WI38 (cell line): ENCODE data around the gene GDPD3.

Experiments used
- H3K4me3 ChIP-seq: 2 replicates; pipeline ENCODE4 v1.5.1; 2011; ENCODE audit warnings: low read depth, mild to moderate bottlenecking, control low read depth, low read length
- TF ChIP-seq, protein P1 (sequence below): IDR thresholded peaks from 2 replicates; pipeline ENCODE4 v1.5.1; 2012; ENCODE audit warnings: low read depth, mild to moderate bottlenecking, control low read depth, low read length

Gene GDPD3

DNA sequence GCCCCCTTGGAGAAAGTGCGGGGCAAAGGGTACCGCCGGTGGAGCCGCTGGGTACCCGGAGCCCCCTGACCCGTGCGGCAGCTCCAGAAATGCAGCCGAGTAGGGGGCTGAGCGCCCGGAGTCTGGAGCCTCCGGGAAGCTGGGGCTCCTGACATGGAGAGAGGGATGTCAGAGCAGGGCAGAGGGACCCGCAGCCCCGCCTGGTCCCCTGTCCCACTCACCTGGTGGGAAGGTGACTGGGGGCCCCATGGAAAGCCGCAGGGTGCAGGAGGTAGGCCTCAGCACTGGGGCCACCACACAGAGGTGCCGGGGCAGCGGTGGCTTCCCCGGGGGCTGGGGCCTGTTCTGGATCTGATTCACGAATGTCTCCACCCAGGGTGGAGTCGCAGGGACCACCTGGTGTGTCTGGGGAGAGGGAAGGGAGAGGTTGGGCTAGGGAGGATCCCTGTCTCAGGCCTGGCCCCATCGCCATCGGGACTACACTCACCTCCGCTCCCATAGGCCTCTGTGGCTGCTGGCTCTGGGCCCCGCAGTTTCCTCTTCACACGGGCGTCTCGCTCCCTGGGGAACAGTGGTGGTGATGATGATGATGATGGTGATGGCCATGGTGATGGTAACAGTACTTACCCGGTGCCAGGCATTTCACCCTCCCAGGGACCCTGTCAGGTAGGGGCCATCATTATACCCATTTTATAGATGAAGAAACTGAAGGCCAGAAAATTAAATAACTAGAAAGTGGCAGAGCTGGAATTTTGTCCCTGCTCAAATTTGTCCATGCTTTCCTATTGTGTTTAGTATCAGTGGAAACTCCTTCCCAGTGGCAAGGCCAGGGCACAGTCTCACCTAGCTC lies 26.8 kb downstream of the GDPD3 start:
- TF ChIP-seq, protein P1, sequence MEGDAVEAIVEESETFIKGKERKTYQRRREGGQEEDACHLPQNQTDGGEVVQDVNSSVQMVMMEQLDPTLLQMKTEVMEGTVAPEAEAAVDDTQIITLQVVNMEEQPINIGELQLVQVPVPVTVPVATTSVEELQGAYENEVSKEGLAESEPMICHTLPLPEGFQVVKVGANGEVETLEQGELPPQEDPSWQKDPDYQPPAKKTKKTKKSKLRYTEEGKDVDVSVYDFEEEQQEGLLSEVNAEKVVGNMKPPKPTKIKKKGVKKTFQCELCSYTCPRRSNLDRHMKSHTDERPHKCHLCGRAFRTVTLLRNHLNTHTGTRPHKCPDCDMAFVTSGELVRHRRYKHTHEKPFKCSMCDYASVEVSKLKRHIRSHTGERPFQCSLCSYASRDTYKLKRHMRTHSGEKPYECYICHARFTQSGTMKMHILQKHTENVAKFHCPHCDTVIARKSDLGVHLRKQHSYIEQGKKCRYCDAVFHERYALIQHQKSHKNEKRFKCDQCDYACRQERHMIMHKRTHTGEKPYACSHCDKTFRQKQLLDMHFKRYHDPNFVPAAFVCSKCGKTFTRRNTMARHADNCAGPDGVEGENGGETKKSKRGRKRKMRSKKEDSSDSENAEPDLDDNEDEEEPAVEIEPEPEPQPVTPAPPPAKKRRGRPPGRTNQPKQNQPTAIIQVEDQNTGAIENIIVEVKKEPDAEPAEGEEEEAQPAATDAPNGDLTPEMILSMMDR: no peak
- no peak overlapping the region for H3K4me3 ChIP-seq

DNA sequence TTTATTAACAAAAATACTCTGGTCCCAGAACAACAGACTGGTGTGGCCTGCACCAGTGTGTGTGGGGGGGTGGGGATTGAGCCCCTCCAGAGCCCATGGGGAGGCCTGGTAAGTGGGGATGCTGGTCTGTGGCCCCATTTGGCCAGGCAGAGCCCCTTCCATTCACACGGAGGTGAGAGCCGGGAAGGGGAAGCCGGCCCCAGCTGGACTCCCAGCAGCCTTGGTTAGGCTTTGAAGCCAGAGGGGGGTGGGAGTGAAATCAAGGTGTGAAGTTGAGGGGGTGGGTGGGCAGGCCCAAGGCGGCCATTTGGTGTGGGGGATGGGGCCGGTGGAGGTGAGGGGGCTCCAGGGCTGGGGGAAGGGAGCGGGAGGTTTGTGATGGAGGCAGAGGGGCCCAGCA lies 27.5 kb downstream of the GDPD3 start:
- TF ChIP-seq, protein P1: no peak
- no peak overlapping the region for H3K4me3 ChIP-seq

DNA sequence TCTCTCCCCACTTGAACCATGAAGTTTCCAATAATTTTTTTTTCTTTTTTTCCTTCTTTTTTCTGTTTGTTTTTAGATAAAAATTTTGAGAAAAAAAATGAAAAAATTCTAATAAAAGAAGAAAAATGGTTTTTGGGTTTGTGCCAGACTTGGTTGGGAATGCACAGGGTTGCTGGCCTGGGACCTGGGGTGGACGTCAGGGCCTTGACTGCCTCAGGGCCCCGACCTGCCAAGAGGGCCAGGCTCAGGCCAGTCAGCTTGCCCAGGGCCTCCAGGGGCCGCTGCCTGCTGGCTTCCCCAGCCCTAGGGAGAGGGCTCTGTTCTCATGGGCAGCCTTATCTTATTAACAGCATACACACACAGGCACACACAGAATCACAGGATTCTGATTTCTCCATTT lies 28.1 kb downstream of the GDPD3 start:
- TF ChIP-seq, protein P1: no peak
- no peak overlapping the region for H3K4me3 ChIP-seq

DNA sequence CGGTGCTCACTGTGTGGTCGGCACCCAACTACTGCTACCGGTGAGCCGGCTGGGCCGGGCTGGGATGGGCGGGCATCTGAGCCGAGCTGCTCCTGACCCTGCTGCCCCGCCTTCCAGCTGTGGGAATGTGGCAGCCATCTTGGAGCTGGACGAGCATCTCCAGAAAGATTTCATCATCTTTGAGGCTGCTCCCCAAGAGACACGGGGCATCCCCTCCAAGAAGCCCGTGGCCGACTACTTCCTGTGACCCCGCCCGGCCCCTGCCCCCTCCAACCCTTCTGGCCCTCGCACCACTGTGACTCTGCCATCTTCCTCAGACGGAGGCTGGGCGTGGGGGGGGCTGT lies 28.5 kb downstream of the GDPD3 start:
- TF ChIP-seq, protein P1: no peak
- no peak overlapping the region for H3K4me3 ChIP-seq

DNA sequence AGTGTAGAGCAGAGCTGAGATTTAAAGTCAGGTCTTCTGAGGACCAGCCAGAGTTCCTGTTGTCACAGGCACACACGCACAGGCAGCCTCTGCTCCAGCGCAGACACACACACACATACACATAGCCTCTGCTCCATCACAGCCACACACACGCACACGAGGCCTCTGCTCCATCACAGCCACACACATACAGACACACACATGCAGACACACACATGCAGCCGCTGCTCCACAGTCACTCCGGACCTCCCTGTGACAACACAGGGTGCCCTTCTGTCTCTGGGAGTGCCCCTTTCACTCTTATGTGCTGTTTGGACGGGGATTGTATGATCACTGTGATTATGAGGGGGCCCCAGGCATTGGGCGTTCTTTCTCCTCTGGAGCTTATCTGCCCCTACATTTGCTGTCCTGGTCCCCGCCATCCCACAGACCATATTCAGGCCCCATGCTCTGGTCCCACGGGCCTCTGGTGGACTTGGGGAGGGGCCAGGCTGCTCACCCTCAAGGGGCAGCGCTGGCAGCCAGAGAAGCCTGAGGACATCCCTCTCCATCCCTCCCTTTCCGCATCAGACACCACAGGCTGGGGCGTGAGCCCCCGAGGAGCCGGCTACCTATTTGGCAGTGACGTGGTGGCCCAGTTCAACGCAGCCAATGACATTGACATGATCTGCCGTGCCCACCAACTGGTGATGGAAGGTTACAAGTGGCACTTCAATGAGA lies 29.1 kb downstream of the GDPD3 start:
- TF ChIP-seq, protein P1: no peak
- H3K4me3 ChIP-seq: no peak overlapping the region

DNA sequence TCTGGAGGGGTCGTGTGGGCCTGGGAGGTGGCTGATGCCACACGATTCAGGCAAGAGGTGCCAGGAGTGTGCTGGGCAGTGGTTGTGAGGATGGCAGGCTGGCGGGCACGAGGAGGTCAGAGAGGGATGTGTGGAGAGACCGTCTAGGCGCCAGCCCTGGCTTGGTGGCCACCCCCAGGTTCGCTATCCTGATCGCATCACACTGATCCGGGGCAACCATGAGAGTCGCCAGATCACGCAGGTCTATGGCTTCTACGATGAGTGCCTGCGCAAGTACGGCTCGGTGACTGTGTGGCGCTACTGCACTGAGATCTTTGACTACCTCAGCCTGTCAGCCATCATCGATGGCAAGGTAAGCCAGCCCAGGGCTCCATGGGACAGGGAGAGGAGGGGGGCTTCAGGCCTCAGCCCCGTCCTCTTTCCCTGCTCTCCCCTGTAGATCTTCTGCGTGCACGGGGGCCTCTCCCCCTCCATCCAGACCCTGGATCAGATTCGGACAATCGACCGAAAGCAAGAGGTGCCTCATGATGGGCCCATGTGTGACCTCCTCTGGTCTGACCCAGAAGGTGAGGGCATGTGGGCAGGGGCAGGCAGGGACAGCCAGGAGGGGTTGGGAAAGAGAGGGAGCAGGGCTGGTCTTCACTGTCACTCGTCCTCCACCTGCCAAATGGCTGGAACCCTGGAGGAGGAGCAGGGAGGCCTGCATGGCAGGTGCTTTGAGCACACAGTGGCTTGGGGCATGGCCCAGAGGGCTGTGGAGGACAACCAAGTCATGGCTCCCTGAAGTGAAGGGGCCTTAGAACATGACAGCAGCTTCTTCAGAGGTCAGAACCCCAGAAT lies 29.9 kb downstream of the GDPD3 start:
- H3K4me3 ChIP-seq: no peak overlapping the region
- TF ChIP-seq, protein P1: no peak
